ENCODE data around the gene RYR1. TPM values are rescaled to one million over a fixed set of nuclear protein-coding genes. Genes with fewer than 3 reads are reported as not detected.
A peak's percentile ranks its signal among the peaks of the same experiment; 100 is the strongest.
"Not testable (repeated sequence)": the region's sequence is repeated elsewhere in the genome, so short reads cannot be mapped to it uniquely, and the experiment has no call there.

Gene RYR1
- total RNA-seq, 1 experiment from 2014 or later, result 0.45 TPM

GRCh38 chr19:38508507-38508906 lies 75.0 kb downstream of the RYR1 start:
- H4K20me1 ChIP-seq (ENCODE audit: insufficient read depth, low read depth, low read length), result no peaks in the 10 kb centered on the region
- H3K9me2 ChIP-seq (replicated peaks; ENCODE audit: insufficient read depth, low read length), result no peaks in the 10 kb centered on the region
- no peak overlapping the region for H3K4me3 ChIP-seq (ENCODE audit: low read length)
- no peaks in the 10 kb centered on the region for H3K79me2 ChIP-seq (ENCODE audit: low read length)
- H3K27me3 ChIP-seq (ENCODE audit: low read length), result no peaks in the 10 kb centered on the region
- no peak overlapping the region for H3K4me2 ChIP-seq (ENCODE audit: low read depth, low read length, poor library complexity, severe bottlenecking)
- DNase-seq, result no peak
- no peak overlapping the region for H3K9ac ChIP-seq (ENCODE audit: low read length)
- H3K4me1 ChIP-seq (ENCODE audit: low read length), result no peaks in the 10 kb centered on the region
- H3K36me3 ChIP-seq (ENCODE audit: insufficient read depth, low read length), result no peaks in the 10 kb centered on the region
- H3K9me3 ChIP-seq (ENCODE audit: low read length), result no peaks in the 10 kb centered on the region
- H2AFZ ChIP-seq (ENCODE audit: low read length), result no peak overlapping the region
- no peak overlapping the region for H3K27ac ChIP-seq (ENCODE audit: low read length)

GRCh38 chr19:38509027-38509426 lies 75.5 kb downstream of the RYR1 start:
- Histone ChIP-seq H3K4me3 (ENCODE audit: low read length) (no peak overlapping the region), H3K27me3 (ENCODE audit: low read length) (no peaks in the 10 kb centered on the region), H2AFZ (ENCODE audit: low read length) (no peak overlapping the region), H3K27ac (ENCODE audit: low read length) (no peak overlapping the region), H3K79me2 (ENCODE audit: low read length) (no peaks in the 10 kb centered on the region), H3K36me3 (ENCODE audit: insufficient read depth, low read length) (no peaks in the 10 kb centered on the region), H3K4me2 (ENCODE audit: low read depth, low read length, poor library complexity, severe bottlenecking) (no peak overlapping the region), H4K20me1 (ENCODE audit: insufficient read depth, low read depth, low read length) (no peaks in the 10 kb centered on the region), H3K9ac (ENCODE audit: low read length) (no peak overlapping the region), H3K4me1 (ENCODE audit: low read length) (no peaks in the 10 kb centered on the region), H3K9me2 (replicated peaks; ENCODE audit: insufficient read depth, low read length) (no peaks in the 10 kb centered on the region), H3K9me3 (ENCODE audit: low read length) (no peaks in the 10 kb centered on the region)
- DNase-seq, result no peak

- H3K27me3 ChIP-seq (ENCODE audit: low read length), result no peaks in the 10 kb centered on the region
- H3K4me1 ChIP-seq (ENCODE audit: low read length), result no peaks in the 10 kb centered on the region; the same call in 1 of the 2 replicates
- no peaks in the 10 kb centered on the region for H3K79me2 ChIP-seq (ENCODE audit: low read length)
- no peak for DNase-seq
- H3K4me2 ChIP-seq (ENCODE audit: low read depth, low read length, poor library complexity, severe bottlenecking), result no peak overlapping the region
- H3K36me3 ChIP-seq (ENCODE audit: insufficient read depth, low read length), result no peaks in the 10 kb centered on the region
- no peaks in the 10 kb centered on the region for H4K20me1 ChIP-seq (ENCODE audit: insufficient read depth, low read depth, low read length)
- H3K4me3 ChIP-seq (ENCODE audit: low read length), result no peak overlapping the region
- no peak overlapping the region for H2AFZ ChIP-seq (ENCODE audit: low read length)
- no peak overlapping the region for H3K9ac ChIP-seq (ENCODE audit: low read length)
- H3K9me3 ChIP-seq (ENCODE audit: low read length), result no peaks in the 10 kb centered on the region
- no peak overlapping the region for H3K27ac ChIP-seq (ENCODE audit: low read length)
- no peaks in the 10 kb centered on the region for H3K9me2 ChIP-seq (replicated peaks; ENCODE audit: insufficient read depth, low read length)
Observed at GRCh38 chr19:38511074-38511708, 77.7 kb downstream of the RYR1 start.

- no peaks in the 10 kb centered on the region for H3K27me3 ChIP-seq (ENCODE audit: low read length)
- no peak overlapping the region for H3K4me3 ChIP-seq (ENCODE audit: low read length)
- H3K27ac ChIP-seq (ENCODE audit: low read length), result no peak overlapping the region
- no peaks in the 10 kb centered on the region for H3K79me2 ChIP-seq (ENCODE audit: low read length)
- H3K36me3 ChIP-seq (ENCODE audit: insufficient read depth, low read length), result no peaks in the 10 kb centered on the region
- DNase-seq, result no peak
- no peaks in the 10 kb centered on the region for H3K9me3 ChIP-seq (ENCODE audit: low read length)
- no peak overlapping the region for H2AFZ ChIP-seq (ENCODE audit: low read length)
- no peak overlapping the region for H3K4me2 ChIP-seq (ENCODE audit: low read depth, low read length, poor library complexity, severe bottlenecking)
- no peaks in the 10 kb centered on the region; the same call in 1 of the 2 replicates for H3K4me1 ChIP-seq (ENCODE audit: low read length)
- no peak overlapping the region for H3K9ac ChIP-seq (ENCODE audit: low read length)
- no peaks in the 10 kb centered on the region for H3K9me2 ChIP-seq (replicated peaks; ENCODE audit: insufficient read depth, low read length)
- no peaks in the 10 kb centered on the region for H4K20me1 ChIP-seq (ENCODE audit: insufficient read depth, low read depth, low read length)
Observed at GRCh38 chr19:38512277-38512676, 78.8 kb downstream of the RYR1 start.

GRCh38 chr19:38513156-38513555 lies 79.7 kb downstream of the RYR1 start:
- H3K9me3 ChIP-seq (ENCODE audit: low read length); H3K36me3 ChIP-seq (ENCODE audit: insufficient read depth, low read length); H4K20me1 ChIP-seq (ENCODE audit: insufficient read depth, low read depth, low read length); H3K9ac ChIP-seq (ENCODE audit: low read length); H3K79me2 ChIP-seq (ENCODE audit: low read length); H3K27ac ChIP-seq (ENCODE audit: low read length); H3K9me2 ChIP-seq (replicated peaks; ENCODE audit: insufficient read depth, low read length); H3K4me3 ChIP-seq (ENCODE audit: low read length); DNase-seq; H3K4me1 ChIP-seq (ENCODE audit: low read length); H2AFZ ChIP-seq (ENCODE audit: low read length); H3K27me3 ChIP-seq (ENCODE audit: low read length); H3K4me2 ChIP-seq (ENCODE audit: low read depth, low read length, poor library complexity, severe bottlenecking): not testable (repeated sequence)

GRCh38 chr19:38513762-38514167 lies 80.3 kb downstream of the RYR1 start:
- no peaks in the 10 kb centered on the region; the same call in 1 of the 2 replicates for H3K4me1 ChIP-seq (ENCODE audit: low read length)
- peak; percentile 58 for DNase-seq
- H3K27me3 ChIP-seq (ENCODE audit: low read length), result no peaks in the 10 kb centered on the region
- no peak overlapping the region for H3K27ac ChIP-seq (ENCODE audit: low read length)
- no peak overlapping the region for H3K4me2 ChIP-seq (ENCODE audit: low read depth, low read length, poor library complexity, severe bottlenecking)
- no peak overlapping the region for H2AFZ ChIP-seq (ENCODE audit: low read length)
- no peak overlapping the region for H3K9ac ChIP-seq (ENCODE audit: low read length)
- H3K9me2 ChIP-seq (replicated peaks; ENCODE audit: insufficient read depth, low read length), result no peaks in the 10 kb centered on the region
- H4K20me1 ChIP-seq (ENCODE audit: insufficient read depth, low read depth, low read length), result no peaks in the 10 kb centered on the region
- no peak overlapping the region for H3K4me3 ChIP-seq (ENCODE audit: low read length)
- no peaks in the 10 kb centered on the region for H3K36me3 ChIP-seq (ENCODE audit: insufficient read depth, low read length)
- no peaks in the 10 kb centered on the region for H3K9me3 ChIP-seq (ENCODE audit: low read length)
- H3K79me2 ChIP-seq (ENCODE audit: low read length), result no peaks in the 10 kb centered on the region

- Histone ChIP-seq H4K20me1 (ENCODE audit: insufficient read depth, low read depth, low read length) (no peaks in the 10 kb centered on the region), H3K27me3 (ENCODE audit: low read length) (no peaks in the 10 kb centered on the region), H3K4me3 (ENCODE audit: low read length) (no peak overlapping the region), H3K9me2 (replicated peaks; ENCODE audit: insufficient read depth, low read length) (no peaks in the 10 kb centered on the region), H3K79me2 (ENCODE audit: low read length) (no peaks in the 10 kb centered on the region), H3K4me2 (ENCODE audit: low read depth, low read length, poor library complexity, severe bottlenecking) (no peak overlapping the region), H2AFZ (ENCODE audit: low read length) (peak overlapping the region; percentile 60; the same call in 1 of the 2 replicates), H3K4me1 (ENCODE audit: low read length) (no peaks in the 10 kb centered on the region; the same call in 1 of the 2 replicates), H3K36me3 (ENCODE audit: insufficient read depth, low read length) (no peaks in the 10 kb centered on the region), H3K9me3 (ENCODE audit: low read length) (no peaks in the 10 kb centered on the region), H3K27ac (ENCODE audit: low read length) (no peak overlapping the region), H3K9ac (ENCODE audit: low read length) (no peak overlapping the region)
- DNase-seq, result peak; percentile 88
Observed at GRCh38 chr19:38514812-38515633, 81.5 kb downstream of the RYR1 start.

GRCh38 chr19:38515896-38516295 lies 82.4 kb downstream of the RYR1 start:
- Histone ChIP-seq H3K4me2 (ENCODE audit: low read depth, low read length, poor library complexity, severe bottlenecking) (no peak overlapping the region), H3K79me2 (ENCODE audit: low read length) (no peaks in the 10 kb centered on the region), H3K27me3 (ENCODE audit: low read length) (no peaks in the 10 kb centered on the region), H4K20me1 (ENCODE audit: insufficient read depth, low read depth, low read length) (no peaks in the 10 kb centered on the region), H3K4me1 (ENCODE audit: low read length) (no peaks in the 10 kb centered on the region; the same call in 1 of the 2 replicates), H3K4me3 (ENCODE audit: low read length) (no peak overlapping the region), H3K9ac (ENCODE audit: low read length) (no peak overlapping the region), H2AFZ (ENCODE audit: low read length) (no peak overlapping the region), H3K36me3 (ENCODE audit: insufficient read depth, low read length) (no peaks in the 10 kb centered on the region), H3K9me3 (ENCODE audit: low read length) (no peaks in the 10 kb centered on the region), H3K27ac (ENCODE audit: low read length) (no peak overlapping the region), H3K9me2 (replicated peaks; ENCODE audit: insufficient read depth, low read length) (no peaks in the 10 kb centered on the region)
- DNase-seq, result no peak

Data from Karpas-422 (cell line).